ENCODE data around the gene MAPRE2. TPM values are rescaled to one million over a fixed set of nuclear protein-coding genes. Genes with fewer than 3 reads are reported as not detected.

The MAPRE2 gene
- total RNA-seq, 1 donor from 2014 or later: 47.9 TPM

DNA sequence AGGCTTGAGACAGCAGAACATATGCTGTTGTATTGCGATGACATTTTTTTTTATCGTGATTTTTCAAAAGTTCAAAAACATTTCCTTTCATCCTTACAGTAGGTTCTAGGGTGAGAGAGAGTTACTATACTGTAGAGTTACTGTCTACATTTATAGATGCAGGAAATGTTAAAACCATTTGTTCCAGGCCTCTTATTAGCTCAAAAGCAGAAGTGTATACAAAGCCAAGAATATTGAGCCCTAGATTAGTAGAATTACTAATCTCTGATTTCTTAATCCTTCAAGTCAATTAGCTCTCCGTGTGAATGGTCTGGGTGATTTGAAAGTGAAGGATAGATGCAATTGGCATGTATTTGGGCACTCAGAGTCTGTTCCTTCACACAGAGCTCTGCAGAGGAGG, 73.1 kb downstream of the MAPRE2 start:
- TF ChIP-seq CTCF (IDR thresholded peaks at IDR 0.05; ENCODE audit: unreplicated experiment): no peak
- no peak overlapping the region for H3K4me3 Mint-ChIP-seq (ENCODE audit: low read depth)
- peaks cover 21% of the 10 kb centered on the region for H3K4me1 Mint-ChIP-seq (ENCODE audit: low read depth)
- peaks cover 5% of the 10 kb centered on the region for H3K9me3 Mint-ChIP-seq (ENCODE audit: low read depth)
- no peak overlapping the region for H3K27ac Mint-ChIP-seq
- no peak for DNase-seq (ENCODE audit: low spot score, unreplicated experiment)
- H3K36me3 Mint-ChIP-seq (ENCODE audit: insufficient read depth): peaks cover 7% of the 10 kb centered on the region
- no peaks in the 10 kb centered on the region for H3K27me3 Mint-ChIP-seq

DNA sequence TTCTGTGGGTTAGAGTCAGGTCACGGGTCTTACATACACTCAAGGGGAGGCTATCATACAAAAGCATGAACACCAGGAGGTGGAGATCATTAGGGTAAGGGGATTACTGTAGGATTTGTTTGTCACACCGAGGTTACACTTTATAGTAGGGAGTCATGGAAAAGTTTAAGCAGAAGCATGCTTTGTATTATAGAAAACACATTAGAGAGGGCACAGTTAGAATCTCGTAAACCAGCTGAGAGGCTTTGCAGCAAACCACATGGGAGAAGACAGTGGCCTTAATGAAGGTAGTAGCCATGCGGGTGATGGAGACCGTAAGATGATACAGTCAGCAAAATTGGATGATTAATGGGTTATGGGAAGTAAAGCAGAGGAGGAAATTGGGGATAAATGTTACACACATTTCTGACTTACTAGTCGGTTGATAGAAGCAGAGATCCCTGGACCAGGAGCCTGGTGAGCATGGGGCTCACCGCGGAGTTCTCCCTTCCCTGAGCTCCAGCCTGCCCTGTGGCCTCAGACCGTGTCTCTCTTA, 75.6 kb downstream of the MAPRE2 start:
- peaks cover 22% of the 10 kb centered on the region for H3K4me1 Mint-ChIP-seq (ENCODE audit: low read depth)
- no peaks in the 10 kb centered on the region for H3K9me3 Mint-ChIP-seq (ENCODE audit: low read depth)
- DNase-seq (ENCODE audit: low spot score, unreplicated experiment): no peak
- no peaks in the 10 kb centered on the region for H3K27me3 Mint-ChIP-seq
- peak overlapping the region; percentile 40 for H3K27ac Mint-ChIP-seq
- peaks cover 1% of the 10 kb centered on the region for H3K36me3 Mint-ChIP-seq (ENCODE audit: insufficient read depth)
- TF ChIP-seq CTCF (IDR thresholded peaks at IDR 0.05; ENCODE audit: unreplicated experiment): no peak
- no peak overlapping the region for H3K4me3 Mint-ChIP-seq (ENCODE audit: low read depth)

- TF ChIP-seq CTCF (IDR thresholded peaks at IDR 0.05; ENCODE audit: unreplicated experiment): no peak
- no peaks in the 10 kb centered on the region for H3K36me3 Mint-ChIP-seq (ENCODE audit: insufficient read depth)
- H3K27me3 Mint-ChIP-seq: no peaks in the 10 kb centered on the region
- H3K9me3 Mint-ChIP-seq (ENCODE audit: low read depth): no peaks in the 10 kb centered on the region
- H3K4me1 Mint-ChIP-seq (ENCODE audit: low read depth): peaks cover 22% of the 10 kb centered on the region
- H3K4me3 Mint-ChIP-seq (ENCODE audit: low read depth): no peak overlapping the region
- DNase-seq (ENCODE audit: low spot score, unreplicated experiment): no peak
- H3K27ac Mint-ChIP-seq: peak overlapping the region; percentile 59
Measured at GRCh38 chr18:35117372-35117771, 76.2 kb downstream of the MAPRE2 start.

DNA sequence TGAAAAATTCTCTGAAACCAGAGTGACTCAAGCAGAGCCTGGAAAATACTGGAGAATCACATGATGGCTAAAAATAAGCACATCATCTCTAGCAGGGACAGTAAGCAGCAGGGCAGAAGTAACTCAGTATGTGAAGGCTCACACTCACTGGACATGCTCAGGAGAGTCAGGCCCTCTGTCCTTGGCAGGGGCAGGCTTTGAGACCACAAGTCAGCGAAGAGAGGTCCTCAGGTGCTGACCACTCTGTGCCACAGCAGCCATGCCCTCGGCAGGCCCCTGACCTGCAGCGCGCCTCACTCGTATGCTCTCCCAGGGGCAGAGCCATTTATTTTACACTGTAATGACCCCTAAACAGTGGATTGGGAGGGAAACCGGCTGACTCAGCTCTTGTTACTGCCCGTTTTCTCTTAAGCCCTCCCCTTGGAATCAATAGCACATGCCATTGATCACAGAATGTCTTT, 76.8 kb downstream of the MAPRE2 start:
- peak overlapping the region; percentile 57 for H3K27ac Mint-ChIP-seq
- DNase-seq (ENCODE audit: low spot score, unreplicated experiment): no peak
- H3K27me3 Mint-ChIP-seq: no peaks in the 10 kb centered on the region
- H3K4me3 Mint-ChIP-seq (ENCODE audit: low read depth): no peak overlapping the region
- TF ChIP-seq CTCF (IDR thresholded peaks at IDR 0.05; ENCODE audit: unreplicated experiment): no peak
- H3K4me1 Mint-ChIP-seq (ENCODE audit: low read depth): peaks cover 23% of the 10 kb centered on the region
- no peaks in the 10 kb centered on the region for H3K9me3 Mint-ChIP-seq (ENCODE audit: low read depth)
- H3K36me3 Mint-ChIP-seq (ENCODE audit: insufficient read depth): no peaks in the 10 kb centered on the region

GRCh38 chr18:35118641-35119040, 77.4 kb downstream of the MAPRE2 start:
- TF ChIP-seq CTCF (IDR thresholded peaks at IDR 0.05; ENCODE audit: unreplicated experiment): no peak
- DNase-seq (ENCODE audit: low spot score, unreplicated experiment): no peak
- no peaks in the 10 kb centered on the region for H3K36me3 Mint-ChIP-seq (ENCODE audit: insufficient read depth)
- H3K27ac Mint-ChIP-seq: peak overlapping the region; percentile 57
- H3K27me3 Mint-ChIP-seq: no peaks in the 10 kb centered on the region
- peaks cover 26% of the 10 kb centered on the region for H3K4me1 Mint-ChIP-seq (ENCODE audit: low read depth)
- no peaks in the 10 kb centered on the region for H3K9me3 Mint-ChIP-seq (ENCODE audit: low read depth)
- no peak overlapping the region for H3K4me3 Mint-ChIP-seq (ENCODE audit: low read depth)

Measured in progenitor cell of endocrine pancreas (in vitro differentiated cells).